Heart left ventricle (tissue), 16 donors: ENCODE data around the gene GGCX. TPM values are rescaled to one million over a fixed set of nuclear protein-coding genes. Genes with fewer than 3 reads are reported as not detected.
A peak's percentile ranks its signal among the peaks of the same experiment; 100 is the strongest.

Source experiments
- ATAC-seq, 4 donors: fragments of 200-7000 bp; cut with Tn5 transposase; one replicate each; pipeline ENCODE4 v1.9.1; 2020 to 2022; ENCODE audit warnings: moderate library complexity in 4 of 4, mild to moderate bottlenecking in 3 of 4, moderate number of reproducible peaks in 1 of 4
- DNase-seq, 5 donors: peaks; one replicate each; pipeline ENCODE4 v3.0.0-alpha.2; 2020
- H3K27ac ChIP-seq, 12 donors: fragments of 200-600 bp; sonication (generic) in 4 of 12; one replicate each; pipeline versions ENCODE4 v1.5.0 to v1.8.0; 2016 to 2022; ENCODE audit warnings: mild to moderate bottlenecking in 2 of 12
- H3K27me3 ChIP-seq, 9 donors: fragments of 200-600 bp; sonication (generic) in 2 of 9; one replicate each; pipeline versions ENCODE4 v1.5.1 to v1.8.0; 2016 to 2022; ENCODE audit warnings: mild to moderate bottlenecking in 3 of 9
- H3K36me3 ChIP-seq, 9 donors: fragments of 200-600 bp; sonication (generic) in 2 of 9; one replicate each; pipeline versions ENCODE4 v1.5.0 to v1.8.0; 2018 to 2022; ENCODE audit warnings: mild to moderate bottlenecking in 2 of 9
- H3K4me1 ChIP-seq, 12 donors: fragments of 200-600 bp; sonication (generic) in 4 of 12; one replicate each; pipeline versions ENCODE4 v1.5.0 to v1.8.0; 2016 to 2022; ENCODE audit warnings: mild to moderate bottlenecking in 3 of 12
- H3K4me3 ChIP-seq, 12 donors: fragments of 200-600 bp; sonication (generic) in 4 of 12; one replicate each; pipeline versions ENCODE4 v1.5.0 to v1.8.0; 2017 to 2022; ENCODE audit warnings: mild to moderate bottlenecking in 9 of 12, moderate library complexity in 4 of 12
- H3K9me3 ChIP-seq, 12 donors: fragments of 200-600 bp; sonication (generic) in 4 of 12; one replicate each; pipeline versions ENCODE4 v1.5.0 to v1.8.0; 2016 to 2022; ENCODE audit warnings: mild to moderate bottlenecking in 1 of 12
- POLR2A ChIP-seq, 2 donors: fragments of 450-650 bp; IDR thresholded peaks; one replicate each; pipeline ENCODE4 v1.6.1; 2017; ENCODE audit warnings: antibody characterized with exemption in 2 of 2, mild to moderate bottlenecking in 2 of 2, moderate library complexity in 2 of 2
- WGBS, 4 donors: extraction: QIAGEN DNeasy Blood & Tissue Kit in 2 of 4; methylation state at CpG; one replicate each; pipeline versions ENCODE4 v1.1.5 to v1.1.7; 2013 to 2018; 5-methylcytosine and 5-hydroxymethylcytosine counted together
- intact Hi-C, 10 donors: fragments of 100-400 bp; cut with DNase I; formaldehyde crosslinking; loops; one replicate each; pipeline versions ENCODE4 v1.11.1 to v1.14.2; 2022
- polyA plus RNA-seq, 2 donors: library from polyadenylated mRNA; stranded (reverse); fragments of 200-250 nt; gene quantifications; one replicate each; pipeline ENCODE4 v1.2.3, GENCODE V29; 2013
- total RNA-seq, 9 donors: library from RNA; depleted of rRNA in 2 of 9; stranded (reverse); fragments of >200 nt in 2 of 9; fragmentation: NEBNext Ultra II Directional in 3 of 9; extraction: Animal tissue kit (Norgen Biotek cat#: 25700) in 3 of 9; gene quantifications; one replicate each; pipeline versions ENCODE4 v1.1.0 to v1.2.4, GENCODE V29; 2016 to 2023
- TF ChIP-seq, protein P1 (sequence below), 12 donors: fragments of 200-600 bp; sonication (generic) in 4 of 12; IDR thresholded peaks; one replicate each; pipeline versions ENCODE4 v1.5.0 to v1.8.0; 2018 to 2022; ENCODE audit warnings: antibody characterized with exemption in 12 of 12, mild to moderate bottlenecking in 5 of 12
- donor health status: ischemic (EF 13 %, LVEDD 7.1; RV severe dilation, severe dysfunction).
- donor health status: healthy with polysubstance abuse.
- donor health status: DM: no; HTN: yes; CAD: no.
- donor health status: DM: no; HTN: no; CAD: no.
- donor health status: ischemic (EF 25% LVEDD 6.9; RV normal size, moderate dysfunction).
- donor health status: ischemic (EF 25% LVEDD 5.7; RV mildly dilated, moderate dysfunction).
- donor health status: healthy.
- donor health status: DM: yes; HTN: yes; CAD: no.
- donor health status: ischemic (EF 35%, LVEDD 5.7; RV mildly dilated, moderate dysfunction).
- donor health status: nonischemic (EF 11% LVEDD 7.7; RV severe dilation, severe dysfunction).
- donor health status: DM: yes; HTN: yes; CAD: no.
- donor health status: PGD.
- donor health status: ischemic (EF 29% LVEDD 5.4; RV normal size, mild dysfunction).
- donor health status: nonischemic (EF 23%, LVEDD 6.1; RV moderate dilation, normal function).

GGCX gene
- total and polyA plus RNA-seq, 11 donors, result 12.6 to 30.7 (median 20.8) TPM

DNA sequence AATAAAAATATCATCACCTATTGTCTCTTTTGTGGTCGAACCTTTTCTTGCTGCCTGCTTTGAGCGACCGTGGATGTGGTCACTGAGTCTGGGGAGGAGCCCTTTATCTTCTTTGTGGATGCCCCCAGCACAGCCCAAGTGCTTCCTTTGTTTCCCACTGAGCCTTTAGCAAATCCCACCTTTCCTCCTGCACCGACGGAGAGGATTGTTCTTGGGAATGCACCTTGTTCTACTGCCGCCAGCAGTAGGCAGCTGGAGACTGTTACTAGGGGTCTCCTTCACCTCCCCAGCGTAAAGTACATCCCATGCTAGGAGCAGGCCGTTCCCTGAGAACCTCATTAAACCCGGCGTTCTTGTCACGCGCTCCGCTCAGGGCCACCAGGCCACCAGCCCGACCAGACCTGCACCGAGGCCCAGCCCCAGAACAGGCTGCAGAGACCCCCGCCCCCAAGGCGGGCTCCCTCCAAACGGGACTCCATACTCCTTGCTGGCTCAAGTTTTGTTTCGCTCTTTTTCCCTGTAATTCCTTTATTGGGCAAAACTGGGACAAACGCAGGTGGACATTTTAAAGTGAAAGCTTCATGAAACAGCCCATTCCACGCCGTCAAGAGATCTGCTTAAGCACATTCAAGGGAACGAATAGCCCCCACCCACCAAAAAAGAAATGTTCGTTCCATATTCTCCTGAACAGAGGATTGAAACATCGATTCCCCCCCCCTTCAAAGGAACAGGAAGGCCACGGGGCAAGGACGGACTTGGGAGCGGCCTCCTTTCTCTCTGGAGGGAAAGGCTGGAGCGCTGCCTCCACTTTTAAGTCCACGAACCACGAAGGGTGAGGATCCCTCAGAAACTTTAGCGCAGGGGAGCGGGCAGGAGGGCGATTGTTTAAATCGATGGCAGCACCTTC, 23.4 kb downstream of the GGCX start:
- DNase-seq (peak; percentile 60 to 68 (median 64)), ATAC-seq (peak; percentile 3 to 51 (median 23))
- Histone ChIP-seq H3K4me3 (peak overlapping the region; percentile 59 to 98 (median 90)), H3K36me3 (peaks cover 4 to 28% (median 21%) of the 10 kb centered on the region in 9 donors), H3K9me3 (no peaks in the 10 kb centered on the region), H3K4me1 (peaks cover 0 to 46% (median 34%) of the 10 kb centered on the region in 12 donors), H3K27me3 (no peaks in the 10 kb centered on the region), H3K27ac (peak overlapping the region; percentile 94 to 100 (median 99))
- 4 to 8% (median 5%) methylated on average over 34 to 35 of the region's 35 CpGs for WGBS, 4 donors
- TF ChIP-seq, protein P1, sequence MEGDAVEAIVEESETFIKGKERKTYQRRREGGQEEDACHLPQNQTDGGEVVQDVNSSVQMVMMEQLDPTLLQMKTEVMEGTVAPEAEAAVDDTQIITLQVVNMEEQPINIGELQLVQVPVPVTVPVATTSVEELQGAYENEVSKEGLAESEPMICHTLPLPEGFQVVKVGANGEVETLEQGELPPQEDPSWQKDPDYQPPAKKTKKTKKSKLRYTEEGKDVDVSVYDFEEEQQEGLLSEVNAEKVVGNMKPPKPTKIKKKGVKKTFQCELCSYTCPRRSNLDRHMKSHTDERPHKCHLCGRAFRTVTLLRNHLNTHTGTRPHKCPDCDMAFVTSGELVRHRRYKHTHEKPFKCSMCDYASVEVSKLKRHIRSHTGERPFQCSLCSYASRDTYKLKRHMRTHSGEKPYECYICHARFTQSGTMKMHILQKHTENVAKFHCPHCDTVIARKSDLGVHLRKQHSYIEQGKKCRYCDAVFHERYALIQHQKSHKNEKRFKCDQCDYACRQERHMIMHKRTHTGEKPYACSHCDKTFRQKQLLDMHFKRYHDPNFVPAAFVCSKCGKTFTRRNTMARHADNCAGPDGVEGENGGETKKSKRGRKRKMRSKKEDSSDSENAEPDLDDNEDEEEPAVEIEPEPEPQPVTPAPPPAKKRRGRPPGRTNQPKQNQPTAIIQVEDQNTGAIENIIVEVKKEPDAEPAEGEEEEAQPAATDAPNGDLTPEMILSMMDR (IDR thresholded peaks at IDR 0.05), result peak in 2 of 12 donors; percentile 5 to 25
- TF ChIP-seq POLR2A (IDR thresholded peaks at IDR 0.05), result no peak
- intact Hi-C loops, result loop anchor here in 8 of 10 donors (1.0 to 5.0 kb wide), 7 partner anchors 23 to 101 kb away; partner anchors contain the start of gene GGCX (in 1 of the 8)

DNA sequence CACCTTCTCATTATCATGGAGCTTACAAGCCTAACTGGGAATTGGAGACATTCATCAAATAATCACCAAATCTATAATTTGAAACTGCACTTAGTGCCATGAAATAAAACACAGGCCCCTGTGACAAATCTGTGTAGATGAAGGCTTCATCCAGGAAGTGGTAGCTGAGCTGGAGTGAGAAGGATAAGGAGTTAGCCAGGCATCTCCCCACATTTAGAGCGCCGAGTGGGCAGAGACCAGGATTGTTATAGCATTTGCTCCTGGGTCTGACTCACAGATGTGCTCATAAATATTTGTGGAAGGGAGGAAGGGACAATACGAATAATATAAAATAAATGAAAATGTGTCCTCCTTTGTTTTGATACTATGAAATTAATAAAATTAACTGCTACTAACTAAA, 24.8 kb downstream of the GGCX start:
- no peak for TF ChIP-seq POLR2A (IDR thresholded peaks at IDR 0.05)
- TF ChIP-seq, protein P1 (IDR thresholded peaks at IDR 0.05), result no peak
- no peaks in the 10 kb centered on the region for H3K9me3 ChIP-seq
- WGBS, 4 donors, result 85 to 87% (median 86%) methylated on average over 3 of the region's 3 CpGs
- ATAC-seq (no peak), DNase-seq (no peak)
- no peak overlapping the region for H3K4me3 ChIP-seq
- intact Hi-C loops, result loop anchor here in 5 of 10 donors (5.0 kb wide), 2 partner anchors 34 to 99 kb away; no protein-coding TSS in a partner anchor
- H3K27me3 ChIP-seq, result no peaks in the 10 kb centered on the region
- peaks cover 0 to 33% (median 21%) of the 10 kb centered on the region in 12 donors for H3K4me1 ChIP-seq
- peaks cover 0 to 14% (median 7%) of the 10 kb centered on the region in 9 donors for H3K36me3 ChIP-seq
- H3K27ac ChIP-seq, result peak overlapping the region in 4 of 12 donors; percentile 98 to 100 (median 99)

DNA sequence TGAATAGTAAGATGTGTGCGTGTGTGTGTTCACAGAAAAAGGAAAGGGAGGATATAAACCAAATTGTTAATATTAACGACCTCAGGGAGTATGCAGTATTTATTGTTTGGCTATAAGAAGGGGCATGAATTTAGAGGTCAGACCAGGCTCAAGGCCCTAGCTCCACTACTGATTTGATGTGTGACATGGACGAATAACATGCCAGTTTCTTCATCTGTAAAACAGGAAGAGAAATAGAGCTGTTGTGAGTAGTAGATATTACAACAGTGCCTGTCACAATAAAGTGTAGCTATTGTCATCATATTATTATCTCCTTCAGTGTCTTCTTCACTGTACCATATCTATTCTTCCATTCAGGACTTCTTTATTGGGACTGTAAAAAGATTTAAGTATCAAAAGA, 26.4 kb downstream of the GGCX start:
- H3K27me3 ChIP-seq, result no peaks in the 10 kb centered on the region
- no peak overlapping the region for H3K4me3 ChIP-seq
- DNase-seq, result no peak
- H3K36me3 ChIP-seq, result no peaks in the 10 kb centered on the region
- peaks cover 0 to 18% (median 10%) of the 10 kb centered on the region in 12 donors for H3K4me1 ChIP-seq
- peak overlapping the region in 2 of 12 donors; percentile 11 to 99 for H3K27ac ChIP-seq
- no peaks in the 10 kb centered on the region for H3K9me3 ChIP-seq
- WGBS, 4 donors, result 65 to 85% (median 76%) methylated on average over 3 of the region's 3 CpGs
- no peak for ATAC-seq
- intact Hi-C loops, result loop anchor here in 5 of 10 donors (5.0 kb wide), 2 partner anchors 33 to 98 kb away; no protein-coding TSS in a partner anchor
- no peak for TF ChIP-seq POLR2A (IDR thresholded peaks at IDR 0.05)
- TF ChIP-seq, protein P1 (IDR thresholded peaks at IDR 0.05), result no peak

DNA sequence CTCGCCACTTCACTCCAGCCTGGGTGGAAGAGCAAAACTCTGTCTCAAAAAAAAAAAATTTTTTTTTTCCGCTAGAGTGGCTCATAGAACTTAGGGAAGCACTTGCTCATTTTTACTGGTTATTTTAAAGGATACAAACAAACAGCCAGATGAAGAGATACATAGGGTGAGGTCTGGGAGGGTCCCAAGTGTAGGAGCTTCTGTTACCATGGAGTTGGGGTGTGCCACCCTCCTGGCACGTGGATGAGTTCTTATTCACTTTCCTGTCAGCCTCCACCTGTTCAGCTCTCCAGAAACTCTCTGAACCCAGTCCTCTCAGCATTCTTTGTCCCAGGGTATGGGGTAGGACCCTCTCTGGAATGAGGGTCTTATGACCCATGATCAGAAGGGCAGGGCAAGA, 27.2 kb downstream of the GGCX start:
- Histone ChIP-seq H3K27ac (peak overlapping the region in 1 of 12 donors; percentile 39), H3K36me3 (no peaks in the 10 kb centered on the region), H3K4me1 (peaks cover 0 to 18% (median 10%) of the 10 kb centered on the region in 12 donors), H3K27me3 (no peaks in the 10 kb centered on the region), H3K9me3 (no peaks in the 10 kb centered on the region), H3K4me3 (no peak overlapping the region)
- no peak for ATAC-seq
- no peak for TF ChIP-seq POLR2A (IDR thresholded peaks at IDR 0.05)
- TF ChIP-seq, protein P1 (IDR thresholded peaks at IDR 0.05), result no peak
- intact Hi-C loops, result no loop called here
- 79 to 86% (median 86%) methylated on average over 3 of the region's 3 CpGs for WGBS, 4 donors
- no peak for DNase-seq
